Stimulated activated CD8-positive, alpha-beta memory T cell treated with anti-CD3 and anti-CD28 coated beads, Interleukin-12 subunit alpha, Interleukin-12 subunit beta, amount 100 ng/mL, for 24 hours (primary cell): Measurements from ENCODE around the gene DPY19L2.
"Not testable (repeated sequence)": the region's sequence is repeated elsewhere in the genome, so short reads cannot be mapped to it uniquely, and the experiment has no call there.

Experiments
- DNase-seq: peaks from one replicate; pipeline ENCODE4 v3.0.0-alpha.2; 2020; ENCODE audit errors: extremely low read depth

Gene DPY19L2

DNA sequence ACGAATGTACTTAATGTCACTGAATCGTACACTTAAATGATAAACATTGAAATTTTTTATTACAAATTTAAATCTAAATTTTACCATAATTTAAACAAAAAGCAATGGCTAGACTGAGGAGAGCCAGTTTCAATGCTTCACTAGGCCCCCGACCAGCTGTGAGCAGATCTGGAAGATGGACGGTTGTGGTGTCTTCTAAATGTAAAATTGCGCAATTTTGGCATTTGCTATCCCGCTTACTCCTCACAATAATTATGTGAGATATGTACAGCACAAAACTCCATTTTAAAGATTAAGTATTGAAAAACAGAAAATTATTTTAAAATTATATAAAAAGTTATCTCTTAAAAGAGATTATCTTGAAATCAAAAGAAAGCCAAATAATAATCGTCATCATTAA is 5.3 kb downstream of the DPY19L2 start:
- not testable (repeated sequence) for DNase-seq

GRCh38 chr12:63658501-63658900 is 9.8 kb downstream of the DPY19L2 start:
- DNase-seq, result not testable (repeated sequence)

DNA sequence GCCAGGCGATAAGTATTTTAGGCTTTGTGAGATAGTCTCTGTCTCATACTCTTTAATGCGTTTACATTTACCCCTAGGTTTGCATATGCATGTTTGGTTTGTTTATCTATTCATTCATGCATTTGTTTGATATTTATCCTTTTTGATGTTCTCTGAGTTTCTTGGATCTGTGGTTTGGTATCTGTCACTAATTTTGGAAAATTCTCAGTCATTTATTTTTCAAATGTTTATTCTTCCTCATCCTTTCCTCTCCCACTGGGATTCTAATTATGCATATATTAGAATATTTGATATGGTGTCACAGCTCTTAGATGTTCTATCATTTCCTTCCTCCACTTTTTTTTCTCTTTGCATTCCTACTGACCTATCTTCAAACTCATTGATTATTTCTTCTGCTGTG is 11.9 kb downstream of the DPY19L2 start:
- not testable (repeated sequence) for DNase-seq

DNA sequence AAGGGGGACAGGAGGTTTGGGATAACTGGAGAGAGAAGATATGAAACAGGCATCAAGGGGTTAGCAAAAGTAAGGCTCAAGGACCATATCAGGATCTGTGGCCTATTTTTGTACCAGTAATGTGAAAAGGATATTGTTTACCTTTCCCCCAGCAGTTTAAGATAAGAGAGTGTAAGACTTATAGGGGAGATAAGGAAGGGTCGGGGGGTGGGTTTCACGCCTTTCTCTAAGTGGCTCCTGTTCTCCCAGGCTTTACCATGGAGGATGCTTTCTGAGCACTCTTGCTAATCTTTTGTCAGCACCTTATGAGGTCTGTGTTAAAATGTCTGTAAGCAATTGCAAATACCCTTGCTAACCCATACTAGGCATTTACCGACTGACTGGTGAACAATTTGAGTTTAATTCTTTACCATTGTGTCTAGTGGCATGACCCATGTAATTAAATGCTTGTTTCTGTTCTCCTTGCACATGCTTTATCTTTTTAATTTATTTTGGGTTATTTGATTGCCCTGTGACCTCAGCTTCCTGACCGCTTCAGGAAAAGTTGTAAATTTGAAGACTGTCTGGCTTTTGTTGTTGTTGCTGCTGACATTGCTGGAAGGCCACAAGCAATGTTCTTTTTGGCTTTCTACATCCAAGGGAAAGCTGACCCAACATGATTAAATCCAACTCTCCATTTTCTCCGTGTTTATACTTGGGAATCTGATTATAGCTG is 12.6 kb downstream of the DPY19L2 start:
- not testable (repeated sequence) for DNase-seq

- DNase-seq, result not testable (repeated sequence)
Observed at GRCh38 chr12:63654481-63654880, 13.8 kb downstream of the DPY19L2 start.

GRCh38 chr12:63649517-63649916 is 18.8 kb downstream of the DPY19L2 start:
- DNase-seq, result not testable (repeated sequence)

DNA sequence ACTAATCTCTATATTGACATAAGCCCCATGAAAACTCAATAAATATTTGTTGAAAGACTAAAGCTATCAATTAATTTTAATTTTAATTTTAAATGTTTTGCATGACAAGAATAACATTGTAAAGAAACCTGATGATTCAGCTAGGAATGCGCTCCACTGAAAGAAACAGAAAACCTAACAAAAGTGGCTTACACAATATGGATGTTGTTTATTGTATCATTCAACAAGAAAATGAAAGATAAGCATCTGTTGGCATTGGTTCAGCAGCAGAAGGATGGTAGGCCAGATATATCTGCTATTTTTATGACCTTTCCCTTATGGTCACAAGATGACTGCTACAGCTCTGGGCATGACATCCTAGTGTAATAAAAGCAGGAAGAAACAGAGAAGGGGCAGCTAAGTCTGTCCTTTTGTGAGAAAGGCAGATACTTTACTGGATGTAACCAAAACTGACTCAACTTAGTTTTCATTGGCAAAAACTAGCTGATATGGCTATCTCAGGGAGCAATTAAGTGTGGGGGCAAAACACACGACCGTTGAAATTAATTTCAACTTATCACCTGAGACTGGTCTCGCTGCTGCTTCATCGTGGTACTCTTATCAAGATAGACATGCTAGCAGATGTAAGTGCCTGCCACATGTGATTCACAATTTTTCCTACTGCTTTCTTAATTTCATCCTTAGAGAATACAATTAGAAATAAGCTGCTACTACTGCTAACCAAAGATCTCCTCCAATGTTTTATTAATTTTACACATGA is 24.7 kb downstream of the DPY19L2 start:
- not testable (repeated sequence) for DNase-seq

- not testable (repeated sequence) for DNase-seq
Observed at GRCh38 chr12:63624258-63624657, 44.0 kb downstream of the DPY19L2 start.

- not testable (repeated sequence) for DNase-seq
Observed at GRCh38 chr12:63615544-63615943, 52.7 kb downstream of the DPY19L2 start.

DNA sequence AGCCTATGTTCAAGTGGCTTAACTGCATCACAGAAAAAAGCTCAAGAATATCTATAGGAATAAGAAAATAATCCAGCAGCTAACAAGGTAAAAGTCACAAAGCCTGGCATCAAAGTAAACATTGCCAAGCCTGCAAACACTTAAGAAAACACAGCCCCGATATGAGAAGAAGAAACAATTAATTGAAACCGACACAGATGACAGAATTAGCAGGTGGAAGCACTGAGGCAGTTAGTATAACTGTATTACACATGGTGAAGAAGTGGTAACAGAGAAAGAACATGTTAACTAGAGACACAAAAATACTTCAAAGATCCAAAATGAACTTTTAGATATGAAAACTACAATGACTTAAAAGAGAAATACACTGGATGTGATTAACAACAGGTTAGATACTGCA is 57.0 kb downstream of the DPY19L2 start:
- not testable (repeated sequence) for DNase-seq

- not testable (repeated sequence) for DNase-seq
Observed at GRCh38 chr12:63609281-63609680, 59.0 kb downstream of the DPY19L2 start.

DNA sequence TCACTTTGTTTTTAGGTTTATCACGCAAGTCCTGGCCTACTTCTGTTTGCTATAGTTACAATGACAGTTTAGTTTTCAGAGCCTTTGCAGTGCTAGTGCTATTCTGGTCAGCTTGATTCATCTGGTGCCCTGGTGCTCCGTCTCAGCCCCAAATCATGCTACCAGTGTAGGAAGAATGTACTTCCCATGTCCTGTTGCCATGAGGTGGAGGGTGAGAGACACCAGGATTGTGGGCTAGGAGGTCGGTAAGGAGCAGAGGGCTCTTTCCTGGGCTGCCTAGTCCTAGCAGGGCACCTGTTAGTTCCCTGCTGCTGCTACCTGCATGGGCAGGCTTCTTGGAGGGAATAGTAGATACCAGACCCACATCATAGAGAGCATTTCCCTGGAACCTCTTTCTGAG is 63.3 kb downstream of the DPY19L2 start:
- not testable (repeated sequence) for DNase-seq

- not testable (repeated sequence) for DNase-seq
Observed at GRCh38 chr12:63594828-63595227, 73.5 kb downstream of the DPY19L2 start.

- not testable (repeated sequence) for DNase-seq
Observed at GRCh38 chr12:63584426-63584825, 83.9 kb downstream of the DPY19L2 start.

DNA sequence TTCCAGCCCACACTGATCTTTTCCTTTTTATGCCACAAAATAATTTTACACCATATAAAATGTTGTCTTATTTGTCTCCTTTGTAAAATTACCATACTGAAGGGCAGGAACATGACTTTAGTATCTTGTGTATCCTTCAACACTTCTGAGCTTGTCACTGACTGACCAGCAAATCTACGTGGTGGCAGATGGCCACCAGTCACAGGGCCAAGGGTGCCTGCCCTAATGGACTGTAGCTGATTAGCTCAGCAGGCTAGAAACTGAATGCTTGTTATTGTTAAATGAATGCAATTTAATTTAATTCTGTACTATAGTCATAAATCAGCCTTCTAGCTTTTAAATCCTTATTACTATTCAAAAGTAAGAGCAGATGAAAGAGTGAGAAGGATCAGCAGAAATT is 85.0 kb downstream of the DPY19L2 start:
- DNase-seq, result not testable (repeated sequence)

GRCh38 chr12:63577631-63578030 is 90.7 kb downstream of the DPY19L2 start:
- not testable (repeated sequence) for DNase-seq

GRCh38 chr12:63572038-63572437 is 96.3 kb downstream of the DPY19L2 start:
- not testable (repeated sequence) for DNase-seq

- not testable (repeated sequence) for DNase-seq
Observed at GRCh38 chr12:63558445-63558844, 109.8 kb downstream of the DPY19L2 start.

GRCh38 chr12:63551397-63551796 is 116.9 kb downstream of the DPY19L2 start:
- not testable (repeated sequence) for DNase-seq

DNA sequence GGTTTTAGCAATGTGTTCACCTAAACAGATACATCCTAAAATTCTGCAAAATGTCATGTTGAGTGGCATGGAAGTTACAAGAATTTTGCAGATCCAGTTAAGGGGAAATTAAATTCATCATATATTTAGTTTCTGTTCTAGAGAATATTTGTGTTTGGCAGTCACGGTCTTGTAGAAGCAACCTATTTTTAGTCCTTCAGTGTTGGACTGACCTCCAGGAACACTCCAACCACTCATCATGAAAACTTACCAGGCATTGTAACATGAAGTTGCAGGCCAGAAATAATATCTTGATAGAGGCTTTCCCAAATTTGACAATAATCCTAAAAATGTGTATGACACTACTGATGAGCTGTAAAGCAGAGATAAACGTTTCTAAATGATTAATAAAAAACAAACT is 119.3 kb downstream of the DPY19L2 start:
- not testable (repeated sequence) for DNase-seq

GRCh38 chr12:63545298-63545916 is 122.9 kb downstream of the DPY19L2 start:
- not testable (repeated sequence) for DNase-seq

DNA sequence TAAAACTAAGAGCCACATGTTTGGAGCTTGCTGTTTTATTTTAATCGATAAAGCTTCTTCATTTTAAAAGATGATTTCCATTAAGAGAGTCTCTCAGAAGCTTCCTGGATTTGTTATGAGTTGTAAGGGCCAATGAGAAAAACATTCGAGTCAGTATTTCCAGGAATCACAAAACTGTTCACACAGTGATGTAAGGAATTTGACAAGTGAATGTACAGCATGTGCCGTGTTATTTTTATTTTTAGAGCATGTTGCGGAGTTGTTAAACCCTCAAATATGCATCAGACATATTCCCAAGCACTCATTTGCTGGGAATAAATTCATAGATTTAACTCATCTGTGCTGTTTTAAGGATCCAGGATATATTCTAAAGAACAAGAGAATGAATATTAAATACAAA is 129.6 kb downstream of the DPY19L2 start:
- DNase-seq, result not testable (repeated sequence)
